Measurements from ENCODE around the gene CACNA1G.

The CACNA1G gene

GRCh38 chr17:50631908-50632571 lies 71.5 kb downstream of the CACNA1G start:
- Mint-ChIP-seq H3K27me3 (peaks cover 40% of the 10 kb centered on the region), H3K4me3 (no peak overlapping the region), H3K4me1 (no peaks in the 10 kb centered on the region), H3K27ac (no peak overlapping the region), H3K36me3 (no peaks in the 10 kb centered on the region), H3K9me3 (no peaks in the 10 kb centered on the region)

GRCh38 chr17:50632637-50633036 lies 72.1 kb downstream of the CACNA1G start:
- Mint-ChIP-seq H3K9me3 (no peaks in the 10 kb centered on the region), H3K4me1 (no peaks in the 10 kb centered on the region), H3K27ac (no peak overlapping the region), H3K27me3 (peaks cover 45% of the 10 kb centered on the region), H3K36me3 (no peaks in the 10 kb centered on the region), H3K4me3 (no peak overlapping the region)

- Mint-ChIP-seq H3K4me1 (no peaks in the 10 kb centered on the region), H3K27me3 (peaks cover 49% of the 10 kb centered on the region), H3K36me3 (no peaks in the 10 kb centered on the region), H3K9me3 (no peaks in the 10 kb centered on the region), H3K4me3 (no peak overlapping the region), H3K27ac (no peak overlapping the region)
Observed at GRCh38 chr17:50633683-50634082, 73.2 kb downstream of the CACNA1G start.

- no peaks in the 10 kb centered on the region for H3K4me1 Mint-ChIP-seq
- H3K27ac Mint-ChIP-seq: no peak within 1 kb of the TSS
- H3K27me3 Mint-ChIP-seq: peaks cover 48% of the 10 kb centered on the region
- H3K9me3 Mint-ChIP-seq: no peaks in the 10 kb centered on the region
- no peak within 1 kb of the TSS for H3K4me3 Mint-ChIP-seq
- H3K36me3 Mint-ChIP-seq: no peaks in the 10 kb centered on the region
Observed at GRCh38 chr17:50634224-50634914, 73.9 kb downstream of the CACNA1G start, which contains the start of gene ABCC3. ABCC3 (plus strand) TSS chr17:50634881; CDS start chr17:50634937, 56 bp downstream.

GRCh38 chr17:50634915-50635731 lies 74.6 kb downstream of the CACNA1G start:
- H3K36me3 Mint-ChIP-seq: no peaks in the 10 kb centered on the region
- H3K4me1 Mint-ChIP-seq: no peaks in the 10 kb centered on the region
- H3K9me3 Mint-ChIP-seq: no peaks in the 10 kb centered on the region
- H3K27ac Mint-ChIP-seq: no peak overlapping the region
- peaks cover 46% of the 10 kb centered on the region for H3K27me3 Mint-ChIP-seq
- H3K4me3 Mint-ChIP-seq: no peak overlapping the region

GRCh38 chr17:50635732-50635981 lies 75.1 kb downstream of the CACNA1G start:
- Mint-ChIP-seq H3K36me3 (no peaks in the 10 kb centered on the region), H3K4me3 (no peak overlapping the region), H3K4me1 (no peaks in the 10 kb centered on the region), H3K27ac (no peak overlapping the region), H3K27me3 (peaks cover 43% of the 10 kb centered on the region), H3K9me3 (no peaks in the 10 kb centered on the region)

- H3K27ac Mint-ChIP-seq: no peak overlapping the region
- no peaks in the 10 kb centered on the region for H3K9me3 Mint-ChIP-seq
- H3K36me3 Mint-ChIP-seq: no peaks in the 10 kb centered on the region
- H3K4me3 Mint-ChIP-seq: no peak overlapping the region
- H3K27me3 Mint-ChIP-seq: peaks cover 41% of the 10 kb centered on the region
- no peaks in the 10 kb centered on the region for H3K4me1 Mint-ChIP-seq
Observed at GRCh38 chr17:50635982-50636803, 75.7 kb downstream of the CACNA1G start.

GRCh38 chr17:50636804-50637195 lies 76.3 kb downstream of the CACNA1G start:
- Mint-ChIP-seq H3K9me3 (no peaks in the 10 kb centered on the region), H3K27ac (no peak overlapping the region), H3K4me1 (no peaks in the 10 kb centered on the region), H3K4me3 (no peak overlapping the region), H3K36me3 (no peaks in the 10 kb centered on the region), H3K27me3 (peaks cover 39% of the 10 kb centered on the region)

GRCh38 chr17:50637829-50638605 lies 77.5 kb downstream of the CACNA1G start:
- Mint-ChIP-seq H3K4me1 (no peaks in the 10 kb centered on the region), H3K4me3 (no peak overlapping the region), H3K27ac (peak overlapping the region; percentile 46), H3K36me3 (no peaks in the 10 kb centered on the region), H3K9me3 (no peaks in the 10 kb centered on the region), H3K27me3 (peaks cover 33% of the 10 kb centered on the region)

- Mint-ChIP-seq H3K27ac (no peak overlapping the region), H3K36me3 (no peaks in the 10 kb centered on the region), H3K4me3 (no peak overlapping the region), H3K27me3 (peaks cover 28% of the 10 kb centered on the region), H3K9me3 (no peaks in the 10 kb centered on the region), H3K4me1 (no peaks in the 10 kb centered on the region)
Observed at GRCh38 chr17:50638606-50638965, 78.1 kb downstream of the CACNA1G start.

- Mint-ChIP-seq H3K27ac (no peak overlapping the region), H3K4me1 (no peaks in the 10 kb centered on the region), H3K4me3 (no peak overlapping the region), H3K36me3 (no peaks in the 10 kb centered on the region), H3K27me3 (peaks cover 25% of the 10 kb centered on the region), H3K9me3 (no peaks in the 10 kb centered on the region)
Observed at GRCh38 chr17:50638966-50639713, 78.6 kb downstream of the CACNA1G start.

GRCh38 chr17:50640686-50641351 lies 80.3 kb downstream of the CACNA1G start:
- H3K4me3 Mint-ChIP-seq: no peak overlapping the region
- H3K27ac Mint-ChIP-seq: no peak overlapping the region
- H3K36me3 Mint-ChIP-seq: no peaks in the 10 kb centered on the region
- H3K27me3 Mint-ChIP-seq: peaks cover 22% of the 10 kb centered on the region
- no peaks in the 10 kb centered on the region for H3K4me1 Mint-ChIP-seq
- no peaks in the 10 kb centered on the region for H3K9me3 Mint-ChIP-seq

- H3K9me3 Mint-ChIP-seq: no peaks in the 10 kb centered on the region
- H3K27ac Mint-ChIP-seq: no peak overlapping the region
- peaks cover 17% of the 10 kb centered on the region for H3K27me3 Mint-ChIP-seq
- H3K4me1 Mint-ChIP-seq: no peaks in the 10 kb centered on the region
- no peak overlapping the region for H3K4me3 Mint-ChIP-seq
- no peaks in the 10 kb centered on the region for H3K36me3 Mint-ChIP-seq
Observed at GRCh38 chr17:50641357-50641756, 80.8 kb downstream of the CACNA1G start.
